HEK293 (cell line): ENCODE results near the gene NLGN1.

Experiments
- GLI2 ChIP-seq: fragments of 450-650 bp; formaldehyde crosslinking; IDR thresholded peaks from 2 replicates; pipeline ENCODE4; 2017; ENCODE audit warnings: missing biosample characterization, missing genetic modification characterization, low read depth, borderline replicate concordance
- HOXD13 ChIP-seq: sonication (generic); formaldehyde crosslinking; IDR thresholded peaks from 2 replicates; pipeline ENCODE4 v1.8.0; 2022; ENCODE audit warnings: missing genetic modification reagents, borderline replicate concordance
- KLF9 ChIP-seq: fragments of 450-650 bp; formaldehyde crosslinking; IDR thresholded peaks from 2 replicates; pipeline ENCODE4 v1.5.1; 2016; ENCODE audit warnings: missing biosample characterization, missing genetic modification characterization, low read depth
- OVOL3 ChIP-seq: fragments of 450-650 bp; formaldehyde crosslinking; IDR thresholded peaks from 2 replicates; pipeline ENCODE4 v1.5.1; 2016; ENCODE audit warnings: missing biosample characterization, missing genetic modification characterization
- PRDM6 ChIP-seq: fragments of 450-650 bp; formaldehyde crosslinking; IDR thresholded peaks from 2 replicates; pipeline ENCODE4 v1.5.1; 2017; ENCODE audit warnings: missing biosample characterization, missing genetic modification characterization
- SP7 ChIP-seq: fragments of 450-650 bp; formaldehyde crosslinking; IDR thresholded peaks from 2 replicates; pipeline ENCODE4 v1.5.1; 2016; ENCODE audit warnings: missing biosample characterization, missing genetic modification characterization
- WT1 ChIP-seq: fragments of 450-650 bp; formaldehyde crosslinking; IDR thresholded peaks from 2 replicates; pipeline ENCODE4 v1.5.1; 2016; ENCODE audit warnings: missing biosample characterization, missing genetic modification characterization
- ZBTB44 ChIP-seq: fragments of 450-650 bp; IDR thresholded peaks from 2 replicates; pipeline ENCODE4 v1.5.1; 2018; ENCODE audit warnings: missing biosample characterization, mild to moderate bottlenecking, missing genetic modification characterization
- ZFHX2 ChIP-seq: fragments of 450-650 bp; formaldehyde crosslinking; conservative IDR thresholded peaks from 2 replicates; pipeline ENCODE4 v1.5.1; 2016; ENCODE audit warnings: missing biosample characterization, missing genetic modification characterization
- ZFP3 ChIP-seq: fragments of 450-650 bp; formaldehyde crosslinking; IDR thresholded peaks from 2 replicates; pipeline ENCODE4 v1.5.1; 2016; ENCODE audit warnings: low read depth, missing biosample characterization, missing genetic modification characterization
- ZIC2 ChIP-seq: fragments of 450-650 bp; formaldehyde crosslinking; IDR thresholded peaks from 2 replicates; pipeline ENCODE4 v1.5.1; 2016; ENCODE audit warnings: missing biosample characterization, missing genetic modification characterization
- ZNF138 ChIP-seq: fragments of 450-650 bp; formaldehyde crosslinking; IDR thresholded peaks from 2 replicates; pipeline ENCODE4 v1.5.1; 2016; ENCODE audit warnings: missing biosample characterization, missing genetic modification characterization, borderline replicate concordance
- ZNF157 ChIP-seq: fragments of 450-650 bp; formaldehyde crosslinking; IDR thresholded peaks from 2 replicates; pipeline ENCODE4 v1.5.1; 2016; ENCODE audit warnings: missing biosample characterization, missing genetic modification characterization
- ZNF169 ChIP-seq: fragments of 450-650 bp; formaldehyde crosslinking; IDR thresholded peaks from 2 replicates; pipeline ENCODE4 v1.5.1; 2016; ENCODE audit warnings: missing biosample characterization, missing genetic modification characterization
- ZNF23 ChIP-seq: fragments of 450-650 bp; formaldehyde crosslinking; IDR thresholded peaks from 2 replicates; pipeline ENCODE4 v1.5.1; 2016; ENCODE audit warnings: missing biosample characterization, missing genetic modification characterization, borderline replicate concordance
- ZNF274 ChIP-seq, 2 experiments: fragments of 200-500 bp in 1 of 2; fragments of 450-650 bp in 1 of 2; sonication (Bioruptor generic) in 1 of 2; formaldehyde crosslinking in 1 of 2; IDR thresholded peaks; 2 replicates each; pipeline versions ENCODE4 v1.5.1 to v1.6.1; 2014 to 2016; ENCODE audit warnings: borderline replicate concordance in 1 of 2, inconsistent platforms in 1 of 2, low read length in 1 of 2, missing biosample characterization in 1 of 2, missing genetic modification characterization in 1 of 2
- ZNF280C ChIP-seq: fragments of 450-650 bp; formaldehyde crosslinking; IDR thresholded peaks from 2 replicates; pipeline ENCODE4 v1.5.1; 2016; ENCODE audit warnings: missing biosample characterization, missing genetic modification characterization
- ZNF324 ChIP-seq: fragments of 450-650 bp; formaldehyde crosslinking; IDR thresholded peaks from 2 replicates; pipeline ENCODE4 v1.5.1; 2016; ENCODE audit warnings: missing biosample characterization, missing genetic modification characterization
- ZNF354C ChIP-seq: fragments of 450-650 bp; formaldehyde crosslinking; IDR thresholded peaks from 2 replicates; pipeline ENCODE4 v1.5.1; 2016; ENCODE audit warnings: missing biosample characterization, missing genetic modification characterization, low read depth, borderline replicate concordance
- ZNF404 ChIP-seq: fragments of 450-650 bp; formaldehyde crosslinking; IDR thresholded peaks from 2 replicates; pipeline ENCODE4 v1.5.1; 2017; ENCODE audit warnings: missing biosample characterization, missing genetic modification characterization
- ZNF488 ChIP-seq: fragments of 450-650 bp; formaldehyde crosslinking; IDR thresholded peaks from 2 replicates; pipeline ENCODE4 v1.5.1; 2016; ENCODE audit warnings: missing biosample characterization, missing genetic modification characterization
- ZNF501 ChIP-seq: fragments of 450-650 bp; formaldehyde crosslinking; IDR thresholded peaks from 2 replicates; pipeline ENCODE4 v1.5.1; 2016; ENCODE audit warnings: missing biosample characterization, missing genetic modification characterization
- ZNF513 ChIP-seq: fragments of 450-650 bp; IDR thresholded peaks from 2 replicates; pipeline ENCODE4 v1.5.1; 2018; ENCODE audit warnings: missing biosample characterization, missing genetic modification characterization
- ZNF521 ChIP-seq: fragments of 450-650 bp; formaldehyde crosslinking; IDR thresholded peaks from 2 replicates; pipeline ENCODE4 v1.5.1; 2017; ENCODE audit warnings: missing biosample characterization, mild to moderate bottlenecking, missing genetic modification characterization
- ZNF549 ChIP-seq: fragments of 450-650 bp; IDR thresholded peaks from 2 replicates; pipeline ENCODE4 v1.5.1; 2018; ENCODE audit warnings: missing biosample characterization, missing genetic modification characterization, mild to moderate bottlenecking, inconsistent platforms, moderate library complexity
- ZNF585B ChIP-seq: fragments of 450-650 bp; formaldehyde crosslinking; IDR thresholded peaks from 2 replicates; pipeline ENCODE4 v1.5.1; 2016; ENCODE audit warnings: missing biosample characterization, missing genetic modification characterization
- ZNF610 ChIP-seq: fragments of 450-650 bp; formaldehyde crosslinking; IDR thresholded peaks from 2 replicates; pipeline ENCODE4 v1.5.1; 2016; ENCODE audit warnings: missing biosample characterization, missing genetic modification characterization, borderline replicate concordance
- ZNF621 ChIP-seq: fragments of 450-650 bp; formaldehyde crosslinking; IDR thresholded peaks from 2 replicates; pipeline ENCODE4 v1.5.1; 2017; ENCODE audit warnings: missing biosample characterization, missing genetic modification characterization
- ZNF785 ChIP-seq: fragments of 450-650 bp; formaldehyde crosslinking; IDR thresholded peaks from 2 replicates; pipeline ENCODE4 v1.5.1; 2016; ENCODE audit warnings: missing biosample characterization, missing genetic modification characterization
- ZNF792 ChIP-seq: fragments of 450-650 bp; formaldehyde crosslinking; IDR thresholded peaks from 2 replicates; pipeline ENCODE4 v1.5.1; 2016; ENCODE audit warnings: missing biosample characterization, missing genetic modification characterization
- ZNF837 ChIP-seq: fragments of 450-650 bp; formaldehyde crosslinking; IDR thresholded peaks from 2 replicates; pipeline ENCODE4 v1.5.1; 2016; ENCODE audit warnings: missing biosample characterization, missing genetic modification characterization
- ZSCAN23 ChIP-seq: fragments of 450-650 bp; formaldehyde crosslinking; IDR thresholded peaks from 2 replicates; pipeline ENCODE4 v1.5.1; 2016; ENCODE audit warnings: missing biosample characterization, missing genetic modification characterization
- ZSCAN30 ChIP-seq: fragments of 450-650 bp; IDR thresholded peaks from 2 replicates; pipeline ENCODE4 v1.5.1; 2018; ENCODE audit warnings: missing biosample characterization, mild to moderate bottlenecking, missing genetic modification characterization, moderate library complexity

NLGN1 gene

GRCh38 chr3:173750095-173750494, 352.6 kb downstream of the NLGN1 start (continued):
- TF ChIP-seq ZNF324 (tag by site-specific recombination): no peak
- no peak for TF ChIP-seq ZNF837 (tag by site-specific recombination)
- 0 out of 2 replicates have a peak, but pooled peaks have one; percentile 75 for TF ChIP-seq SP7 (tag by site-specific recombination)
- TF ChIP-seq ZNF521 (tag by site-specific recombination): no peak
- TF ChIP-seq ZIC2 (tag by site-specific recombination): no peak
- TF ChIP-seq ZNF138 (tag by site-specific recombination): no peak
- no peak for TF ChIP-seq ZNF404 (tag by site-specific recombination)
- no peak for TF ChIP-seq ZFHX2 (tag by site-specific recombination)
- TF ChIP-seq ZNF610: no peak
- TF ChIP-seq ZNF513 (tag by site-specific recombination): no peak
- no peak for TF ChIP-seq ZSCAN23 (tag by site-specific recombination)
- TF ChIP-seq ZFP3 (tag by site-specific recombination): no peak
- TF ChIP-seq ZNF549 (tag by site-specific recombination): no peak
- no peak for TF ChIP-seq ZNF354C (tag by site-specific recombination)
- TF ChIP-seq HOXD13: no peak
- TF ChIP-seq ZNF169 (tag by site-specific recombination): no peak
- no peak for TF ChIP-seq ZNF501 (tag by site-specific recombination)
- TF ChIP-seq WT1 (tag by site-specific recombination): no peak
- no peak for TF ChIP-seq ZNF157 (tag by site-specific recombination)
- TF ChIP-seq ZNF585B (tag by site-specific recombination): no peak
- TF ChIP-seq GLI2: no peak
- TF ChIP-seq KLF9 (tag by site-specific recombination): no peak
- no peak for TF ChIP-seq ZNF274 (IDR thresholded peaks at IDR 0.05; ENCODE audit: low read length)
- no peak for TF ChIP-seq ZNF274 (tag by site-specific recombination; IDR thresholded peaks at IDR 0.05; ENCODE audit: borderline replicate concordance)
- TF ChIP-seq ZNF488: no peak
- TF ChIP-seq PRDM6 (tag by site-specific recombination): peak; percentile 89
- TF ChIP-seq ZSCAN30 (tag by site-specific recombination): no peak
- TF ChIP-seq ZNF792 (tag by site-specific recombination): no peak
- no peak for TF ChIP-seq ZBTB44 (tag by site-specific recombination)
- TF ChIP-seq ZNF23 (tag by site-specific recombination): no peak
- no peak for TF ChIP-seq ZNF280C
- TF ChIP-seq OVOL3 (tag by site-specific recombination): no peak
- no peak for TF ChIP-seq ZNF785 (tag by site-specific recombination)
- no peak for TF ChIP-seq ZNF621 (tag by site-specific recombination)
